Activated B cell treated with CpG ODN at 0.5 μM for 24 hours (primary cell): ENCODE measurements around the gene KMT5B. TPM values are rescaled to one million over a fixed set of nuclear protein-coding genes. Genes with fewer than 3 reads are reported as not detected.
A peak's percentile ranks its signal among the peaks of the same experiment; 100 is the strongest.

Source experiments
- ATAC-seq: fragments of 200-7000 bp; cut with Tn5 transposase; one replicate; pipeline ENCODE4 v1.10.0; 2021; ENCODE audit warnings: low read depth, mild to moderate bottlenecking, moderate library complexity
- CTCF ChIA-PET: fragments of 350-600 bp; sonication (Branson Sonifier 250); formaldehyde crosslinking; loops from one replicate; lab custom pipeline; 2021; ENCODE audit warnings: antibody characterized with exemption; lab: Charles Lee
- POLR2A ChIA-PET: fragments of 350-600 bp; sonication (Branson Sonifier 250); formaldehyde crosslinking; loops from one replicate; lab custom pipeline; 2021; ENCODE audit warnings: antibody characterized with exemption; lab: Charles Lee
- DNase-seq: peaks from one replicate; pipeline ENCODE4 v3.0.0; 2022
- H3K27ac Mint-ChIP-seq: one replicate; pipeline ENCODE4 v1.8.0; 2020; ENCODE audit warnings: mixed read lengths
- H3K27me3 Mint-ChIP-seq: one replicate; pipeline ENCODE4 v1.8.0; 2021; ENCODE audit warnings: mixed read lengths
- H3K36me3 Mint-ChIP-seq: one replicate; pipeline ENCODE4 v1.8.0; 2021; ENCODE audit warnings: low read depth, mixed read lengths
- H3K4me1 Mint-ChIP-seq: one replicate; pipeline ENCODE4 v1.8.0; 2021; ENCODE audit warnings: mixed read lengths
- H3K4me3 Mint-ChIP-seq: one replicate; pipeline ENCODE4 v1.8.0; 2020; ENCODE audit warnings: mild to moderate bottlenecking, mixed read lengths
- H3K9me3 Mint-ChIP-seq: one replicate; pipeline ENCODE4 v1.8.0; 2020; ENCODE audit warnings: mixed read lengths
- intact Hi-C: fragments of 100-400 bp; cut with micrococcal nuclease; formaldehyde crosslinking; loops from one replicate; pipeline ENCODE4 v1.15.1; 2024
- total RNA-seq: library from RNA; stranded (reverse); gene quantifications from 2 replicates; pipeline ENCODE4 v1.2.3, GENCODE V29; 2022
- TF ChIP-seq, protein P1 (sequence below): fragments of 200-600 bp; IDR thresholded peaks from one replicate; pipeline ENCODE4 v1.8.0; 2022; ENCODE audit warnings: antibody characterized with exemption, mild to moderate bottlenecking

KMT5B gene
- total RNA-seq, 1 donor from 2014 or later: 68.3 TPM

DNA sequence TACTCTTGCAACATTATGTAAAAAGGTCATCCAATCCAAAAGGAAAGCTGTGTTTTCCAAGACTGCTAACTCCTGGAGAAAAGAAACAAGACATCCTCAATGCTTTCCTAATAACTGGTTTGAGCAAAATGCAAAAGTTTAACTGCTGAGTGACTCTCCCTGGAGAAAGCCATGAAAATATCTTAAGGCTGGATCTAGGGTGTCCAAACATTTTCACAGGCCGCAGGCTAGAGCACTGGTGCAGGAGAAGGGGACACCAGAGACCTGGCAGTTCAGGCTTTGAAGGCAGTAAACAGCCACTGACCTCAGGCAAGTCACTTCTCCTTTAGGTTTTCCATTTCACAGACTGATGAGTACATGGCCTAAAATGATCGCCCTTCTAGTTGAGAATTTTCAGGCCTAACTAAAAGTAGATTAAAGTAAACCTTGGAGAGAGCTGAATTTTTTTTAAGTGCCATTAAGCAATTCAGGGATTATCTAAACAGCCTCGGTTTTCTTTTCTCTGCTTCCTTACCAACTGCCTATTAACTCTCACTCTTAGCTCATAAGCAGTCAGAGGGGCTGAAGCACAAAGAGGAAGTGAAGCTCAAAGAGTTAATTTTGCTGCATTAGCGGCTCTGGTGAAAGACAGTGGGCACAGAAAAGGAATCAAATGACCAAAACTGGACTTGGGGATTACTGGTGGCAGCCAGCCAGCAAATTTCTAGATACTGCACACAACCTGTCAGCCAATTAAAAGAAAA lies 94.2 kb downstream of the KMT5B start:
- Mint-ChIP-seq H3K9me3 (no peaks in the 10 kb centered on the region), H3K4me1 (peaks cover 33% of the 10 kb centered on the region), H3K4me3 (peak overlapping the region; percentile 69), H3K36me3 (peaks cover 2% of the 10 kb centered on the region), H3K27me3 (no peaks in the 10 kb centered on the region), H3K27ac (peak overlapping the region; percentile 77)
- ChIA-PET POLR2A (interaction anchor here (1.0 kb wide), 1 partner anchor 81 kb away, joined by 3 read pairs; no protein-coding TSS in a partner anchor), CTCF (interaction anchor here (0.7 to 1.3 kb wide), 2 partner anchors 19 to 1398 kb away, joined by 3 to 4 read pairs; no protein-coding TSS in a partner anchor)
- no peak for DNase-seq
- intact Hi-C loops: no loop called here
- ATAC-seq: no peak
- TF ChIP-seq, protein P1, sequence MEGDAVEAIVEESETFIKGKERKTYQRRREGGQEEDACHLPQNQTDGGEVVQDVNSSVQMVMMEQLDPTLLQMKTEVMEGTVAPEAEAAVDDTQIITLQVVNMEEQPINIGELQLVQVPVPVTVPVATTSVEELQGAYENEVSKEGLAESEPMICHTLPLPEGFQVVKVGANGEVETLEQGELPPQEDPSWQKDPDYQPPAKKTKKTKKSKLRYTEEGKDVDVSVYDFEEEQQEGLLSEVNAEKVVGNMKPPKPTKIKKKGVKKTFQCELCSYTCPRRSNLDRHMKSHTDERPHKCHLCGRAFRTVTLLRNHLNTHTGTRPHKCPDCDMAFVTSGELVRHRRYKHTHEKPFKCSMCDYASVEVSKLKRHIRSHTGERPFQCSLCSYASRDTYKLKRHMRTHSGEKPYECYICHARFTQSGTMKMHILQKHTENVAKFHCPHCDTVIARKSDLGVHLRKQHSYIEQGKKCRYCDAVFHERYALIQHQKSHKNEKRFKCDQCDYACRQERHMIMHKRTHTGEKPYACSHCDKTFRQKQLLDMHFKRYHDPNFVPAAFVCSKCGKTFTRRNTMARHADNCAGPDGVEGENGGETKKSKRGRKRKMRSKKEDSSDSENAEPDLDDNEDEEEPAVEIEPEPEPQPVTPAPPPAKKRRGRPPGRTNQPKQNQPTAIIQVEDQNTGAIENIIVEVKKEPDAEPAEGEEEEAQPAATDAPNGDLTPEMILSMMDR: no peak

DNA sequence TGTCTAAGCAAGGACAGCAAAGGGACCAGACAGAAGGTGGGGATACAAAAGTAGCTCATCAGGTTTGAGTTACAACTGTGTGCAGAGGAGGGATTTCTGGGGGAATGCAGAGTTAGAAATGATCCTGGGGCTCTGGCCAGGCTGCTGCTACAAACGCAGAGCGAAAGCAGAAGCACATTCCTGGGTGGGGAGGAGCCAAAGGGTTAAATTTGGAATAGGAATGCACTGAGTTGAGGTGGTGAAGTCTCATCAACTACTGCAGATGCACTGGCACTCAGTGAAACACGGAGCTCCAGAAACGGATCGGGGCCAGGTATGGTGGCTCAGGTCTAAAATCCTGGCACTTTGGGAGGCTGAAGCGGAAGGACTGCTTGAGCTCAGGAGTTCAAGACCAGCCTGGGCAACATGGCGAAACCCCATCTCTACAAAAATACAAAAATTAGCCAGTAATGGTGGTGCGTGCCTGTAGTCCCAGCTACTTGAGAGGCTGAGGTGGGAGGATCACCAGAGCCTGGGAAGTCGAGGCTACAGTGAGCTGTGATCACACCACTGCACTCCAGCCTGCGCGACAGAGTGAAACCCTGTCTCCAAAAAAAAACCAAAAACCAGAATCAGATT lies 95.1 kb downstream of the KMT5B start:
- no peaks in the 10 kb centered on the region for H3K27me3 Mint-ChIP-seq
- no peaks in the 10 kb centered on the region for H3K9me3 Mint-ChIP-seq
- H3K36me3 Mint-ChIP-seq: peaks cover 2% of the 10 kb centered on the region
- intact Hi-C loops: no loop called here
- POLR2A ChIA-PET: interaction anchor here (1.0 kb wide), 1 partner anchor 80 kb away, joined by 3 read pairs; no protein-coding TSS in a partner anchor
- TF ChIP-seq, protein P1: no peak
- H3K27ac Mint-ChIP-seq: no peak overlapping the region
- DNase-seq: no peak
- ATAC-seq: no peak
- H3K4me1 Mint-ChIP-seq: peaks cover 33% of the 10 kb centered on the region
- H3K4me3 Mint-ChIP-seq: no peak overlapping the region
- CTCF ChIA-PET: interaction anchor here (0.7 to 1.3 kb wide), 2 partner anchors 18 to 1397 kb away, joined by 3 to 4 read pairs; no protein-coding TSS in a partner anchor

DNA sequence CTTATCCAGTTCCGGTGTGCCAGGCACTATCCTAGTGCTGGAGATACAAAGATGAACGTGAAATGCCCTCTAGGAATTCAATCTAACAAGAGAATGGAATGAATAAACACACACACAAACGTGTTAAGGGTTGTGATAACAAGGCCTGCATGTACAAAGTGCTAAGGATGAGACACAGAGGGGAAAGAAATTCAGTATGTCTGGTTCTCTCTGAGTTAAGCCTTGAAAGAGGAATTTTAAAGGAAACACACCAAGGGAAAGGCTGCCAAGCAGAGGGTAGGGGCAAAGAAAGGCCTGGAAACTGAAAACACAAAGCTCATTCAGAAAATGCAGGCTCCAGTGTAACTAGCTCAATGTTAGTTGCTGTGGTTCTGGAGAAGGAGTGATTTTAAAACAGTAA lies 96.1 kb downstream of the KMT5B start:
- TF ChIP-seq, protein P1: no peak
- CTCF ChIA-PET: no interaction called here
- DNase-seq (no peak), ATAC-seq (no peak)
- Mint-ChIP-seq H3K4me1 (peaks cover 29% of the 10 kb centered on the region), H3K36me3 (peaks cover 2% of the 10 kb centered on the region), H3K27ac (no peak overlapping the region), H3K9me3 (no peaks in the 10 kb centered on the region), H3K27me3 (no peaks in the 10 kb centered on the region), H3K4me3 (no peak overlapping the region)
- POLR2A ChIA-PET: no interaction called here
- intact Hi-C loops: no loop called here

- TF ChIP-seq, protein P1: no peak
- CTCF ChIA-PET: no interaction called here
- intact Hi-C loops: no loop called here
Measured at GRCh38 chr11:68116126-68116525, 97.0 kb downstream of the KMT5B start.

GRCh38 chr11:68115285-68115684 lies 97.8 kb downstream of the KMT5B start:
- Mint-ChIP-seq H3K9me3 (no peaks in the 10 kb centered on the region), H3K36me3 (peaks cover 2% of the 10 kb centered on the region), H3K27ac (no peak overlapping the region), H3K27me3 (no peaks in the 10 kb centered on the region), H3K4me1 (peaks cover 28% of the 10 kb centered on the region), H3K4me3 (no peak overlapping the region)
- intact Hi-C loops: no loop called here
- ATAC-seq (no peak), DNase-seq (no peak)
- POLR2A ChIA-PET: no interaction called here
- TF ChIP-seq, protein P1: no peak
- CTCF ChIA-PET: no interaction called here

More at GRCh38 chr11:68116126-68116525, 97.0 kb downstream of the KMT5B start:
- H3K27me3 Mint-ChIP-seq: no peaks in the 10 kb centered on the region
- no peak for ATAC-seq
- no peak overlapping the region for H3K27ac Mint-ChIP-seq
- no peaks in the 10 kb centered on the region for H3K9me3 Mint-ChIP-seq
- POLR2A ChIA-PET: no interaction called here
- H3K4me3 Mint-ChIP-seq: no peak overlapping the region
- no peak for DNase-seq
- peaks cover 29% of the 10 kb centered on the region for H3K4me1 Mint-ChIP-seq
- H3K36me3 Mint-ChIP-seq: peaks cover 2% of the 10 kb centered on the region
